ENCODE data around the gene CHCHD4.

Gene CHCHD4

GRCh38 chr3:14124615-14125192, at the start of gene CHCHD4, which contains the start of gene TMEM43:
Gene CHCHD4, minus strand, starts transcription at chr3:14124870. Its CDS starts 194 bp downstream, at chr3:14124676.
Gene TMEM43, plus strand, starts transcription at chr3:14125052. Its CDS starts 142 bp downstream, at chr3:14125194.
- DNase-seq, result peak; percentile 99

GRCh38 chr3:14172496-14172895, 47.8 kb upstream of the CHCHD4 start:
- DNase-seq, result no peak

GRCh38 chr3:14170531-14171159, 46.0 kb upstream of the CHCHD4 start:
- DNase-seq, result peak; percentile 90

- peak; percentile 24 for DNase-seq
Observed at GRCh38 chr3:14169871-14170270, 45.2 kb upstream of the CHCHD4 start.

GRCh38 chr3:14169435-14169834, 44.8 kb upstream of the CHCHD4 start:
- no peak for DNase-seq

GRCh38 chr3:14166877-14167603, 42.4 kb upstream of the CHCHD4 start:
- DNase-seq, result no peak

GRCh38 chr3:14162178-14162577, 37.5 kb upstream of the CHCHD4 start:
- no peak for DNase-seq

- no peak for DNase-seq
Observed at GRCh38 chr3:14161282-14161681, 36.6 kb upstream of the CHCHD4 start.

- DNase-seq, result no peak
Observed at GRCh38 chr3:14159426-14159825, 34.8 kb upstream of the CHCHD4 start.

- DNase-seq, result no peak
Observed at GRCh38 chr3:14158370-14158769, 33.7 kb upstream of the CHCHD4 start.

- no peak for DNase-seq
Observed at GRCh38 chr3:14157951-14158350, 33.3 kb upstream of the CHCHD4 start.

GRCh38 chr3:14156843-14157561, 32.3 kb upstream of the CHCHD4 start:
- no peak for DNase-seq

- no peak for DNase-seq
Observed at GRCh38 chr3:14156201-14156600, 31.5 kb upstream of the CHCHD4 start.

- no peak for DNase-seq
Observed at GRCh38 chr3:14154895-14155440, 30.3 kb upstream of the CHCHD4 start.

GRCh38 chr3:14154276-14154675, 29.6 kb upstream of the CHCHD4 start:
- no peak for DNase-seq

- no peak for DNase-seq
Observed at GRCh38 chr3:14153663-14154062, 29.0 kb upstream of the CHCHD4 start.

GRCh38 chr3:14152963-14153355, 28.3 kb upstream of the CHCHD4 start:
- no peak for DNase-seq

- DNase-seq, result no peak
Observed at GRCh38 chr3:14152233-14152962, 27.7 kb upstream of the CHCHD4 start.

- no peak for DNase-seq
Observed at GRCh38 chr3:14151471-14152083, 26.9 kb upstream of the CHCHD4 start.

GRCh38 chr3:14150491-14151230, 26.0 kb upstream of the CHCHD4 start:
- no peak for DNase-seq

GRCh38 chr3:14150078-14150477, 25.4 kb upstream of the CHCHD4 start:
- no peak for DNase-seq

All from fibroblast of skin of right biceps (primary cell).